Esophagus squamous epithelium (tissue), 5 donors: ENCODE measurements around the gene TMEM63A. TPM values are rescaled to one million over a fixed set of nuclear protein-coding genes. Genes with fewer than 3 reads are reported as not detected.

Experiments used
- DNase-seq: peaks from one replicate; lab custom pipeline; 2025; lab: John Stamatoyannopoulos, UW
- H3K27ac ChIP-seq, 4 donors: fragments of 200-600 bp; sonication (generic); one replicate each; pipeline ENCODE4 v1.5.1; 2016 to 2019; ENCODE audit warnings: mild to moderate bottlenecking in 1 of 4
- H3K27me3 ChIP-seq, 4 donors: fragments of 200-600 bp; sonication (generic); 1 replicate in 3 of 4; 2 replicates in 1 of 4; pipeline versions ENCODE4 v1.5.1 to v1.6.0; 2017 to 2021; ENCODE audit warnings: antibody characterized with exemption in 1 of 4
- H3K36me3 ChIP-seq, 3 donors: fragments of 200-600 bp; sonication (generic); one replicate each; pipeline ENCODE4 v1.5.1; 2016 to 2019
- H3K4me1 ChIP-seq, 3 donors: fragments of 200-600 bp; sonication (generic); one replicate each; pipeline ENCODE4 v1.5.1; 2017 to 2019
- H3K4me3 ChIP-seq, 4 donors: fragments of 200-600 bp; sonication (generic); 1 replicate in 3 of 4; 2 replicates in 1 of 4; pipeline ENCODE4 v1.5.1; 2016 to 2019; ENCODE audit warnings: mild to moderate bottlenecking in 2 of 4, moderate library complexity in 1 of 4
- H3K9me3 ChIP-seq, 3 donors: fragments of 200-600 bp; sonication (generic); one replicate each; pipeline ENCODE4 v1.5.1; 2016 to 2019
- POLR2A ChIP-seq, 4 donors: fragments of 450-650 bp; IDR thresholded peaks; one replicate each; pipeline ENCODE4 v1.6.1; 2017; ENCODE audit warnings: antibody characterized with exemption in 4 of 4, mild to moderate bottlenecking in 4 of 4, moderate library complexity in 3 of 4
- WGBS, 2 donors: methylation state at CpG; one replicate each; pipeline ENCODE4 v1.1.5; 2018; 5-methylcytosine and 5-hydroxymethylcytosine counted together
- intact Hi-C: fragments of 100-400 bp; cut with DNase I; formaldehyde crosslinking; loops from one replicate; pipeline ENCODE4 v1.15.0; 2022
- total RNA-seq, 4 donors: library from RNA; depleted of rRNA; stranded (reverse); fragments of >200 nt; gene quantifications; one replicate each; pipeline ENCODE4 v1.1.0, GENCODE V29; 2016
- TF ChIP-seq, protein P1 (sequence below), 6 experiments: fragments of 450-650 bp in 4 of 6; fragments of 200-600 bp in 2 of 6; sonication (generic) in 2 of 6; IDR thresholded peaks; one replicate each; pipeline ENCODE4 v1.5.1; 2016 to 2019; ENCODE audit warnings: antibody characterized with exemption in 6 of 6, mild to moderate bottlenecking in 4 of 6, moderate library complexity in 4 of 6
- donor health status: DM: yes; HTN: yes; CAD: no.

The TMEM63A gene
- total RNA-seq, 4 donors from 2014 or later: 9.8 to 27.1 (median 18.3) TPM

DNA sequence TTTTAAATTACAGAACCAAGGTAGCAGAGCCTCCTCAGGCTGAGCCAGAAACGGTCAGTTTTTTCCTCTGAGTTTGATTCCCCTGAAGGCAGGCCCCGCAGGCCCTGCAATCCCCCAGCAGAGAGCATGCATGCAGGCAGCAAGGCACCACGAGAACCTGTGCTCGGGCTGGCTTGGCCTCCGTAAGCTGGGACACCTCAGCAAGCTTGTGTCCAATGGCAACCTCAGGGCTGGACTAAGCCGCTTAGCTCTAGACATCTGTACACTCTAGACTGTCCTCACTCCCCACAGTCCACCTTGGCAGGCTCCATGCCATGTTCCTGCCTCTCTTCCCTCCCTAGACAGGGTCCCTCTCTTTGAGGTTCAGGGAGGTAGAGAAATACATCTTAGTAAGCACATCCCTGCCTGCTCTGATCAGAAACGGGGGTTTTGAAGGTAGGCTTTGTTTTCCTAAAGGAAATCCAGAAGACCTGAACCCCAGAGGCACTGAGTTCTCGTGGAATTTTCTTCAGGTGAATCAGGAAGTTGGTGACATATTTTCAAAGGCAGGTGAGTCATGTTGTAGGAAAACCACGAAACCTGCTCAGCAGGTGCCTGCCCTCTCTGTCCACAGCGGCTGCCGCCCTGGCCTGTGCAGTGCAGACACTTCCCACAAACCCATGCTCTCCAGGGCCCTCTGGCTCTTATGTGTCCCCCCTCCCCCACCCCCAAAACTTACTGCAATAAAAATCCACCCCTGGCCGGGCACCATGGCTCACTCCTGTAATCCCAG is 7.0 kb downstream of the TMEM63A start:
- H3K4me1 ChIP-seq: peaks cover 31 to 79% (median 33%) of the 10 kb centered on the region in 3 donors
- DNase-seq: no peak

DNA sequence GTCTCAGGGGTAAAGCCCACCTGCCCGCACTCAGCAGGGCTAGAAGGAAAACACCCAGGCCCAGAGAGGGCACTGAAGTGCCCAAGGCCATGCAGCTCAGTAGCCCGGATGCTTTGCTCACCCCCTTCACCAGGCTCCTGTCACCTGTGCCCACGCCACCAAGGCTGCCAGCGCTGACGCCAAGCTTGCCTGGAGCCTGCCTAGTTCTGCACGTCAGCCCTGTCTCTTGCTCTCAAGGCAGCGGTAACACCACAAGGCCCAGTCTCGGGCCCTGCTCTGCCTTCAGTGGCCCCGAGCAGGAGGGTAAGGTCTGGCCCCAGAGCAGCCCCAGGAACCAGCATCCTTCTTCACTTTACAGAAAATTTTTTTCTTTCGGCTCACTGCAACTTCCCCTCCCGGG is 7.7 kb downstream of the TMEM63A start:
- peak overlapping the region in 2 of 4 donors; percentile 61 to 81 for H3K27ac ChIP-seq
- peaks cover 23 to 71% (median 25%) of the 10 kb centered on the region in 3 donors for H3K4me1 ChIP-seq
- intact Hi-C loops: no loop called here
- DNase-seq: no peak
- no peaks in the 10 kb centered on the region for H3K27me3 ChIP-seq
- TF ChIP-seq, protein P1, sequence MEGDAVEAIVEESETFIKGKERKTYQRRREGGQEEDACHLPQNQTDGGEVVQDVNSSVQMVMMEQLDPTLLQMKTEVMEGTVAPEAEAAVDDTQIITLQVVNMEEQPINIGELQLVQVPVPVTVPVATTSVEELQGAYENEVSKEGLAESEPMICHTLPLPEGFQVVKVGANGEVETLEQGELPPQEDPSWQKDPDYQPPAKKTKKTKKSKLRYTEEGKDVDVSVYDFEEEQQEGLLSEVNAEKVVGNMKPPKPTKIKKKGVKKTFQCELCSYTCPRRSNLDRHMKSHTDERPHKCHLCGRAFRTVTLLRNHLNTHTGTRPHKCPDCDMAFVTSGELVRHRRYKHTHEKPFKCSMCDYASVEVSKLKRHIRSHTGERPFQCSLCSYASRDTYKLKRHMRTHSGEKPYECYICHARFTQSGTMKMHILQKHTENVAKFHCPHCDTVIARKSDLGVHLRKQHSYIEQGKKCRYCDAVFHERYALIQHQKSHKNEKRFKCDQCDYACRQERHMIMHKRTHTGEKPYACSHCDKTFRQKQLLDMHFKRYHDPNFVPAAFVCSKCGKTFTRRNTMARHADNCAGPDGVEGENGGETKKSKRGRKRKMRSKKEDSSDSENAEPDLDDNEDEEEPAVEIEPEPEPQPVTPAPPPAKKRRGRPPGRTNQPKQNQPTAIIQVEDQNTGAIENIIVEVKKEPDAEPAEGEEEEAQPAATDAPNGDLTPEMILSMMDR (IDR thresholded peaks at IDR 0.05): no peak
- no peak for TF ChIP-seq POLR2A (IDR thresholded peaks at IDR 0.05)
- H3K9me3 ChIP-seq: no peaks in the 10 kb centered on the region
- 92 to 93% methylated on average over 9 to 10 of the region's 11 CpGs for WGBS, 2 donors
- no peak overlapping the region for H3K4me3 ChIP-seq
- H3K36me3 ChIP-seq: peaks cover 0 to 80% (median 8%) of the 10 kb centered on the region in 3 donors

More for the DNA sequence above, 7.0 kb downstream of the TMEM63A start:
- no peaks in the 10 kb centered on the region for H3K9me3 ChIP-seq
- WGBS, 2 donors: 74 to 89% methylated on average over 7 to 8 of the region's 12 CpGs
- no peak for TF ChIP-seq POLR2A (IDR thresholded peaks at IDR 0.05)
- TF ChIP-seq, protein P1 (IDR thresholded peaks at IDR 0.05): no peak
- intact Hi-C loops: no loop called here
- H3K27me3 ChIP-seq: no peaks in the 10 kb centered on the region
- no peak overlapping the region for H3K4me3 ChIP-seq
- peaks cover 0 to 75% (median 8%) of the 10 kb centered on the region in 3 donors for H3K36me3 ChIP-seq
- H3K27ac ChIP-seq: peak overlapping the region; percentile 53 to 81 (median 66)

DNA sequence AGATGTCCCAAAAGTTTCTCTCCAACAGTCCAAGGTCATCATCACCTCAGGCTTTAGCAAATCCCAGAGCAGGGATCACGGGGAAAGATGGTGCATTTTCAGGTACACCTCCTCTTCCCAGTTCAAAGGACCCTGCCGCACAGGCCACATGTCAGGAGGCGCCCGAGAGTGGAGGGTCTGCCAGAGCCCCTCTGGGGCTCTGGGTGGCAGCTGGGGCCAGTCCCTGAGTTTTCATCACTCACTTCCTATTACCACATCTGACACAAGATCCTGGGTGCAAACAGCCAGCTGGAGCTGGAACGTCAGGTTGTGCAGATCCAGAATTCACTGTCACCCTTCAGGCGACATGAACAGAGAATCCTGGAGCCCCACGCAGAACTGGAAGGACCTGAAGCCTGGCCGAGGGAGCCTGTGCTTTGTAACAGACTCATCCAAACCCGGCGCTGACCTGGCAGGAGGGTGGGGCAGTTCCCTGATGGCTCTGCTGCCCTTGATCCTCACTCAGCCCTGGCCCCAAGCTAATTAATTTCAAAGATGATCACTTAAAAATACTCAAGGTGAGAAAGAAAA is 8.8 kb downstream of the TMEM63A start:
- intact Hi-C loops: no loop called here
- Histone ChIP-seq H3K27ac (peak overlapping the region in 1 of 4 donors; percentile 25), H3K36me3 (peaks cover 5 to 86% (median 8%) of the 10 kb centered on the region in 3 donors), H3K4me1 (peaks cover 13 to 61% (median 18%) of the 10 kb centered on the region in 3 donors), H3K9me3 (no peaks in the 10 kb centered on the region), H3K27me3 (no peaks in the 10 kb centered on the region), H3K4me3 (no peak overlapping the region)
- TF ChIP-seq, protein P1 (IDR thresholded peaks at IDR 0.05): no peak
- no peak for TF ChIP-seq POLR2A (IDR thresholded peaks at IDR 0.05)
- WGBS, 2 donors: 100% methylated on average over 1 of the region's 10 CpGs; no CpG with 5 or more reads in 1 of the 2 donors
- DNase-seq: no peak

DNA sequence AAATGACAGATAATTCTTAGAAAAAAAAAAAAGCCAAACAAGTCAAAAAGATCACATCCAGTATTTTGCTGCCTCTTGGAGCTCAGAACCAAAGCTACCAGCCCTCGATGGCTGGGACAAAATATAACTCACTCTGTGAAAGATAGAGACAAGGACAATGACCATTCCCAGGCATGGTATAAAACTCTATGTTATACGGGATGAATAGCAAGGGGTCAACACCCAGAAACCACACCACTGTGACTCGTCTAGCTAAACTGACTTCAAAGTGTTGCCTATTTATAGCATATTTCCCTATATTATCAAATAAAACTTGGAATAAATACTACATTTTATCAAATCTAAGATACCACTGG is 10.1 kb downstream of the TMEM63A start:
- no peak for DNase-seq
- Histone ChIP-seq H3K36me3 (peaks cover 10 to 92% (median 13%) of the 10 kb centered on the region in 3 donors), H3K27me3 (no peaks in the 10 kb centered on the region), H3K9me3 (no peaks in the 10 kb centered on the region), H3K4me3 (no peak overlapping the region), H3K27ac (no peak overlapping the region), H3K4me1 (peaks cover under 1 to 48% (median 5%) of the 10 kb centered on the region in 3 donors)
- no peak for TF ChIP-seq POLR2A (IDR thresholded peaks at IDR 0.05)
- TF ChIP-seq, protein P1 (IDR thresholded peaks at IDR 0.05): no peak
- 64 to 75% methylated on average over 3 of the region's 3 CpGs for WGBS, 2 donors
- intact Hi-C loops: no loop called here
